ENCODE results near the gene SKA2. TPM values are rescaled to one million over a fixed set of nuclear protein-coding genes. Genes with fewer than 3 reads are reported as not detected.

Gene SKA2
- total RNA-seq, 1 experiment from 2014 or later, result 91.9 TPM

DNA sequence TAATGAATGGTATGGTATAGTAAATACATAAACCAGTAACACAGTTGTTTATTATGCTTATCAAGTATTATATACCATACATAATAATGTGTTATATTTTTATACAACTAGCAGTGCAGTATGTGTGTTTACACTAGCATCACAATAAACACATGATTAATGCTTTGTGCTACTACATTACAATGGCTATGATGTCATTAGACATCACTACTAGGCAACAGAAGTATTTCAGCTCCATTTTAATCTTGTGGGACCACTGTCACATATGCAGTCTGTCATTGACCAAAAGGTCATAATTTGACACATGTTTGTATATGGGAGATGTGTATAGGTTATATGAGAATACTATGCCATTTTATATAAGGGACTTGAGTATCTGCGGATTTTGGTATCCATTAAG lies 81.0 kb downstream of the SKA2 start:
- no peaks in the 10 kb centered on the region for H4K20me1 ChIP-seq (ENCODE audit: control insufficient read depth, insufficient read depth, insufficient read length)
- Mint-ChIP-seq H3K27ac (no peak overlapping the region), H3K36me3 (ENCODE audit: insufficient read depth in 1 of 3, low read depth in 3 of 3) (peaks cover 9 to 49% (median 41%) of the 10 kb centered on the region in 3 experiments; a peak in 6 of 7 replicates), H3K4me3 (no peak overlapping the region), H3K9me3 (no peaks in the 10 kb centered on the region), H3K27me3 (ENCODE audit: low read depth) (no peaks in the 10 kb centered on the region), H3K4me1 (no peaks in the 10 kb centered on the region)
- no peak overlapping the region for H2AK5ac ChIP-seq (ENCODE audit: insufficient read length, low read length)
- no peak overlapping the region for H3T11ph ChIP-seq (ENCODE audit: low read length)
- no peak overlapping the region for H3K9ac ChIP-seq (ENCODE audit: extremely low read depth, insufficient read length, low read length)
- no peak overlapping the region for H3K14ac ChIP-seq (ENCODE audit: insufficient read depth, low read length)
- H3K4ac ChIP-seq (ENCODE audit: low read depth, low read length), result no peak overlapping the region
- no peak overlapping the region for H4K91ac ChIP-seq (ENCODE audit: insufficient read length, low read depth, low read length)
- no peak for TF ChIP-seq CTCF (conservative IDR thresholded peaks at IDR 0.05)
- no peaks in the 10 kb centered on the region for H3K79me1 ChIP-seq (ENCODE audit: insufficient read depth, low read depth, low read length, poor library complexity, severe bottlenecking)
- no peak overlapping the region for H3K56ac ChIP-seq (ENCODE audit: insufficient read length, low read depth, low read length)
- H2BK5ac ChIP-seq (ENCODE audit: insufficient read length, low read length), result no peak overlapping the region
- H4K5ac ChIP-seq (ENCODE audit: insufficient read length, low read depth, low read length), result no peak overlapping the region
- no peaks in the 10 kb centered on the region for H3K4me1 ChIP-seq (ENCODE audit: insufficient read depth, low read length)
- H3K79me2 ChIP-seq (ENCODE audit: insufficient read depth, low read length), result no peaks in the 10 kb centered on the region
- H3K23me2 ChIP-seq (ENCODE audit: insufficient read length, low read depth, low read length, poor library complexity, severe bottlenecking), result no peaks in the 10 kb centered on the region
- no peak overlapping the region for H2BK15ac ChIP-seq (ENCODE audit: low read depth, low read length)
- no peak overlapping the region for H2AFZ ChIP-seq (ENCODE audit: low read length)
- H4K8ac ChIP-seq (replicated peaks; ENCODE audit: insufficient read length, low read depth, low read length), result no peak overlapping the region
- H2BK120ac ChIP-seq (ENCODE audit: low read depth, low read length, poor library complexity, severe bottlenecking), result no peak overlapping the region
- H3K4me2 ChIP-seq (ENCODE audit: insufficient read depth, insufficient read length, low read length), result no peak overlapping the region
- H2BK20ac ChIP-seq (ENCODE audit: low read depth, low read length, poor library complexity, severe bottlenecking), result no peak overlapping the region
- no peak for DNase-seq
- H3K23ac ChIP-seq (ENCODE audit: insufficient read length, low read depth, low read length), result no peak overlapping the region
- H2BK12ac ChIP-seq (ENCODE audit: insufficient read length, low read depth, low read length), result no peak overlapping the region
- H3K27me3 ChIP-seq (ENCODE audit: insufficient read depth, low read length), result no peaks in the 10 kb centered on the region
- no peaks in the 10 kb centered on the region for H3K9me3 ChIP-seq (ENCODE audit: control insufficient read depth, low read depth, low read length)
- H3K27ac ChIP-seq (ENCODE audit: insufficient read length, low read depth, low read length), result no peak overlapping the region
- H3K18ac ChIP-seq (ENCODE audit: insufficient read length, low read depth, low read length), result no peak overlapping the region
- no CpG with 5 or more reads among the region's 1 CpG for WGBS (ENCODE audit: extremely low coverage, insufficient read length, low lambda C conversion rate)

Measured in H9 (cell line).